Measurements from ENCODE around the gene GLI3. TPM values are rescaled to one million over a fixed set of nuclear protein-coding genes. Genes with fewer than 3 reads are reported as not detected.

Gene GLI3
- total and polyA plus RNA-seq, 10 of the 15 experiments (the other 5 are each of a cell fraction or from before 2014, with no cell fraction given), result 0.01 TPM; not detected in 8

- H3K4me1 ChIP-seq (ENCODE audit: control insufficient read depth, insufficient read depth, low read length), result no peaks in the 10 kb centered on the region
- ChIA-PET RAD21 (ENCODE audit: unreplicated experiment) (interaction anchor here (0.9 kb wide), 1 partner anchor 56 kb away, joined by 3 read pairs; no protein-coding TSS in a partner anchor), SMC1A (ENCODE audit: uncharacterized antibody, unreplicated experiment) (interaction anchor here (1.4 kb wide), 1 partner anchor 9 kb away, joined by 7 read pairs; no protein-coding TSS in a partner anchor), POLR2A (no interaction called here), CTCF (interaction anchor here (0.7 to 4.5 kb wide), 6 partner anchors 10 to 994 kb away, joined by 3 to 34 read pairs (median 4); partner anchors contain the start of genes MRPL32 and PSMA2)
- H3K9ac ChIP-seq (ENCODE audit: control insufficient read depth, insufficient read depth, low read length), result no peak overlapping the region
- ATAC-seq (no peak), DNase-seq (ENCODE audit: low read depth, low spot score) (no peak), FAIRE-seq (no peak)
- TF ChIP-seq ZZZ3 (IDR thresholded peaks at IDR 0.05; ENCODE audit: control insufficient read depth, insufficient read length, low read depth), result no peak
- TF ChIP-seq ZNF217 (IDR thresholded peaks at IDR 0.05), result no peak
- TF ChIP-seq NKRF (conservative IDR thresholded peaks at IDR 0.05), result no peak
- TF ChIP-seq ZBED1 (IDR thresholded peaks at IDR 0.05; ENCODE audit: borderline replicate concordance), result no peak
- no peak for TF ChIP-seq E4F1 (IDR thresholded peaks at IDR 0.05; ENCODE audit: borderline replicate concordance, partially characterized antibody)
- no peak for TF ChIP-seq KAT2A (conservative IDR thresholded peaks at IDR 0.05; ENCODE audit: control insufficient read depth, low read depth, low read length)
- TF ChIP-seq CREB1 (IDR thresholded peaks at IDR 0.05; ENCODE audit: low read depth), result no peak
- no peak for TF ChIP-seq ZBTB11 (CRISPR knock-in tag; IDR thresholded peaks at IDR 0.05)
- TF ChIP-seq ZNF24 (IDR thresholded peaks at IDR 0.05), result no peak
- H3K4me3 ChIP-seq, result no peak overlapping the region
- H4K20me1 ChIP-seq (ENCODE audit: control insufficient read depth, insufficient read depth), result no peaks in the 10 kb centered on the region
- no peak overlapping the region for H3K4me2 ChIP-seq (ENCODE audit: control insufficient read depth, insufficient read depth)
- H3K9me3 ChIP-seq (replicated peaks; ENCODE audit: control insufficient read depth, insufficient read depth, low read length), result no peaks in the 10 kb centered on the region; the same call in 2 of the 3 replicates
- 58% methylated on average over 2 of the region's 2 CpGs for WGBS (ENCODE audit: insufficient coverage, insufficient replicate concordance, low lambda C conversion rate, missing lambda C conversion rate)
- H3K27me3 ChIP-seq (replicated peaks in 1 of 2; ENCODE audit: control insufficient read depth in 2 of 2, insufficient read depth in 2 of 2, low read length in 1 of 2), result peaks cover 0 to 2% of the 10 kb centered on the region in 2 experiments; a peak in 1 of 4 replicates
- no TSS peak for BruUV-seq (replicated peaks)
- intact Hi-C loops (cut with micrococcal nuclease; ENCODE audit: unreplicated experiment) (no loop called here), in situ Hi-C loops (cut with MboI) (loop anchor here (25.0 kb wide), 1 partner anchor 1899 kb away; no protein-coding TSS in a partner anchor)
- H3K79me2 ChIP-seq (ENCODE audit: control insufficient read depth, insufficient read depth, low read length), result no peaks in the 10 kb centered on the region
- no peak overlapping the region for H3K27ac ChIP-seq (ENCODE audit: control insufficient read depth, insufficient read depth)
- H3K36me3 ChIP-seq (ENCODE audit: control insufficient read depth in 2 of 2, insufficient read depth in 2 of 2, low read length in 1 of 2), result no peaks in the 10 kb centered on the region
- no peak overlapping the region for H2AFZ ChIP-seq (ENCODE audit: control insufficient read depth, low read depth, low read length)
Measured at GRCh38 chr7:41938371-41938770, 298.6 kb downstream of the GLI3 start.

Measured in GM12878 (cell line).